Measurements from ENCODE around the gene MSMB. TPM values are rescaled to one million over a fixed set of nuclear protein-coding genes. Genes with fewer than 3 reads are reported as not detected.
"Not testable (repeated sequence)": the region's sequence is repeated elsewhere in the genome, so short reads cannot be mapped to it uniquely, and the experiment has no call there.

The MSMB gene
- total RNA-seq, 1 experiment from 2014 or later: not detected

- ATAC-seq; POLR2A ChIA-PET; DNase-seq (ENCODE audit: low spot score); H3K36me3 Mint-ChIP-seq; CTCF ChIA-PET; H3K27ac Mint-ChIP-seq; H3K27me3 Mint-ChIP-seq (ENCODE audit: low read depth); H3K9me3 Mint-ChIP-seq; H3K4me1 Mint-ChIP-seq; H3K4me3 Mint-ChIP-seq: not testable (repeated sequence)
Observed at GRCh38 chr10:46087381-46087780, 41.3 kb upstream of the MSMB start.

GRCh38 chr10:46084321-46085165 lies 38.5 kb upstream of the MSMB start:
- ChIA-PET CTCF (no interaction called here), POLR2A (no interaction called here)
- Mint-ChIP-seq H3K36me3 (no peaks in the 10 kb centered on the region), H3K27me3 (ENCODE audit: low read depth) (no peaks in the 10 kb centered on the region; the same call in 1 of the 2 replicates), H3K4me3 (no peak overlapping the region), H3K4me1 (no peaks in the 10 kb centered on the region), H3K9me3 (peaks cover 9% of the 10 kb centered on the region; the same call in 1 of the 2 replicates), H3K27ac (no peak overlapping the region)
- DNase-seq (ENCODE audit: low spot score): no peak
- ATAC-seq: no peak
- TF ChIP-seq ZNF138 (CRISPR knock-in tag; conservative IDR thresholded peaks at IDR 0.05) (no peak), NFATC4 (CRISPR knock-in tag; IDR thresholded peaks at IDR 0.05) (no peak), TP53 (CRISPR knock-in tag; IDR thresholded peaks at IDR 0.05) (no peak), MLX (CRISPR knock-in tag; IDR thresholded peaks at IDR 0.05) (no peak), OVOL2 (CRISPR knock-in tag; IDR thresholded peaks at IDR 0.05; ENCODE audit: borderline replicate concordance) (no peak), ATF3 (CRISPR knock-in tag; conservative IDR thresholded peaks at IDR 0.05) (no peak), ZNF532 (CRISPR knock-in tag; IDR thresholded peaks at IDR 0.05; ENCODE audit: borderline replicate concordance) (no peak), ESRRA (CRISPR knock-in tag; IDR thresholded peaks at IDR 0.05; ENCODE audit: borderline replicate concordance) (no peak), GABPB1 (CRISPR knock-in tag; IDR thresholded peaks at IDR 0.05) (no peak), NFE2L1 (CRISPR knock-in tag; IDR thresholded peaks at IDR 0.05) (no peak), ATF2 (CRISPR knock-in tag; IDR thresholded peaks at IDR 0.05; ENCODE audit: borderline replicate concordance, low read depth) (no peak), ZNF263 (CRISPR knock-in tag; IDR thresholded peaks at IDR 0.05; ENCODE audit: low read depth) (no peak), IRF2 (CRISPR knock-in tag; IDR thresholded peaks at IDR 0.05; ENCODE audit: borderline replicate concordance, low read depth) (no peak), PREB (CRISPR knock-in tag; IDR thresholded peaks at IDR 0.05; ENCODE audit: borderline replicate concordance) (no peak), ZNF219 (CRISPR knock-in tag; IDR thresholded peaks at IDR 0.05; ENCODE audit: borderline replicate concordance) (no peak), JAZF1 (CRISPR knock-in tag; IDR thresholded peaks at IDR 0.05) (no peak), TEAD1 (CRISPR knock-in tag; IDR thresholded peaks at IDR 0.05) (no peak), FOXP1 (CRISPR knock-in tag; IDR thresholded peaks at IDR 0.05; ENCODE audit: borderline replicate concordance) (no peak)
